ENCODE data around the gene CCDC81. TPM values are rescaled to one million over a fixed set of nuclear protein-coding genes. Genes with fewer than 3 reads are reported as not detected.

CCDC81 gene
- total and polyA plus RNA-seq, 12 donors: 0.14 to 0.81 (median 0.36) TPM

DNA sequence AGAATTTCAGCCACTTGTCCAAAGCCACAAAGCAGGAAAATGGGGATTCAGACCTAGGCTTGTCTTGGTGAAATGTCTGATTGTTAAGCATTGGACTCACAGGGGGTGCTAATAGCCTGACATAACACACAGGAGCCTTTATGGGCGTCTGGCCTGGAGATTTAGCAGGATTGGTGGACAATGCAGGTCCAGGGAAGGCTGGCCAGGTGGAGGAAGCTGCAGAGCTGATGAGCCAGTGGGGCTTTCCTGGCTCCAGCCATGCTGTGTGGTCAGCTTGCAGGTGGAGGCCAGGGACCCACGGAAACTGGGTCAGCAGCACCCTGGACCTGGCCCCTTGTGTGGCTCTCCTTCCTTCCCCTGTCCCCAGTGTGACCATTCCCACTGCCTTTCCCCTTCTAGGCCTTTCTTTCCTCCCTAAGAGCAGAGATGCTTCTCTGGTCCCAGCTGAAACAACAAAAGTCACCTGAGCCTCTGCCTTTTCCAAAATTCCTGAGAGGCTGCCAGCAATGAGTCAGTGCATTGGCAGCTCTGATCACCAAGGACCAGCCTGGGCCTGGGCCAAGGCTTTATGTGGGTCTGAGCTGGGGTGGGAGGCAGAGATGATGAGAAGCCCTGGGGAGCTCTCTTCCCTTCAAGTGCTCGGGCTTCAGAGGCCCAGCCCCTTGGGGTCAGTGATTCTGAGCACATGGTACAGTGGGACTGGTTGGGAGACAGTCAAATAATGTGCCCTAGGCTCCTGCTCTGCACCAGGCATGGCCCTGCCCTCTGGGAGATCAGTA, 85.2 kb downstream of the CCDC81 start:
- intact Hi-C loops (cut with DNase I): loop anchor here (5.0 to 10.0 kb wide), 11 partner anchors 57 to 457 kb away; partner anchors contain the start of genes ME3 (in 4 of the 10) and PRSS23 (in 3 of the 10)
- H3K9me3 ChIP-seq: no peaks in the 10 kb centered on the region
- WGBS, 2 donors: 52 to 58% methylated on average over 3 of the region's 3 CpGs
- peak; percentile 52 to 55 for DNase-seq
- H3K27ac ChIP-seq: peak overlapping the region in 9 of 10 donors; percentile 2 to 70 (median 41)
- H3K36me3 ChIP-seq: peaks cover 0 to 23% (median 0%) of the 10 kb centered on the region in 9 donors
- no peaks in the 10 kb centered on the region for H3K27me3 ChIP-seq
- no peak overlapping the region for H3K4me3 ChIP-seq
- peak; percentile 36 to 80 (median 67) for ATAC-seq
- TF ChIP-seq, protein P1, sequence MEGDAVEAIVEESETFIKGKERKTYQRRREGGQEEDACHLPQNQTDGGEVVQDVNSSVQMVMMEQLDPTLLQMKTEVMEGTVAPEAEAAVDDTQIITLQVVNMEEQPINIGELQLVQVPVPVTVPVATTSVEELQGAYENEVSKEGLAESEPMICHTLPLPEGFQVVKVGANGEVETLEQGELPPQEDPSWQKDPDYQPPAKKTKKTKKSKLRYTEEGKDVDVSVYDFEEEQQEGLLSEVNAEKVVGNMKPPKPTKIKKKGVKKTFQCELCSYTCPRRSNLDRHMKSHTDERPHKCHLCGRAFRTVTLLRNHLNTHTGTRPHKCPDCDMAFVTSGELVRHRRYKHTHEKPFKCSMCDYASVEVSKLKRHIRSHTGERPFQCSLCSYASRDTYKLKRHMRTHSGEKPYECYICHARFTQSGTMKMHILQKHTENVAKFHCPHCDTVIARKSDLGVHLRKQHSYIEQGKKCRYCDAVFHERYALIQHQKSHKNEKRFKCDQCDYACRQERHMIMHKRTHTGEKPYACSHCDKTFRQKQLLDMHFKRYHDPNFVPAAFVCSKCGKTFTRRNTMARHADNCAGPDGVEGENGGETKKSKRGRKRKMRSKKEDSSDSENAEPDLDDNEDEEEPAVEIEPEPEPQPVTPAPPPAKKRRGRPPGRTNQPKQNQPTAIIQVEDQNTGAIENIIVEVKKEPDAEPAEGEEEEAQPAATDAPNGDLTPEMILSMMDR (IDR thresholded peaks at IDR 0.05): no peak
- H3K4me1 ChIP-seq: peaks cover 13 to 59% (median 44%) of the 10 kb centered on the region in 9 donors

DNA sequence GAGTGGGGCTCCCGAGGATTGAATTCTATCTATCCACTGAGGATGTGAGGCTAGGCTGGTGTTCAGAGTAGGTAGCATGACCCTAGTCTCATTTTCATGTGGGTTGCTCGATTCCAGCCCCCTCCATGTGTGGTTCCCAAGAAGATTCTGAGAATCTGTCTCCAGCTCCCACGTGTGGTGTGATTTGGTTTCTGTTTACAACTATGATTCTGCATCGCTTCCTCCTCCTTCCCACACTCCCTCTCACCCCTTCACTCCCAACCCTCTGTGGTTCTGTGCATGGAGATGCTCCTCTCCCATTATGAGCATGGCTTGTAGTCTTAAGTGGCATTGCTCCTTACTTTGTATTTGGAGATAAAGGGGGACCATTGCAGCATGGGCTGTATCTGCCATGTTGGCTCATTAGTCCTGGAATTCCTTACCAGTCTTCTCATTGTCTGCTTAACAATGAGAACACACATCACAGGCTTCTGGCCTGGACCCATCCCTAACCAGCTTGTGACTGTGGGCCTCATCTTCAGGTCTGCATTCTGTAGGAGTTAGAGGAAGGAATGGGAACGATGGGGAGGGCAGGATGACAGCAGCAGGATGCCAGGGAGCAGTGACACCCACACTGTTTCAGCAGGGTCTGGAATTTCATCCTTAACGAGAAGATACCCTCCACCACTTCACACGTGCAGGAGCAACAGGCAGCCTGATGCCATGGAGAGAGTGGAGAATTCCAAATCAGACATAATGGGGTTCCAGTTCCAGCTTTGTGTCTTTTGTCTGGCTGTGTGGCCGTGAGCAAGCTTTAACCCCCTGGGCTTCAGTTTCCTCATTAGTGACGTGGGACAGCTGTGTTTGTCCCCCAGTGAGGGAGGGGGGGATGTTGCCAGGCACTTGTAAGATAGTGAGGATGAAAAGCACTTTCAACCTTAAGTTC, 86.0 kb downstream of the CCDC81 start:
- DNase-seq (no peak), ATAC-seq (peak in 1 of 8 donors; percentile 17)
- H3K4me1 ChIP-seq: peaks cover 13 to 61% (median 44%) of the 10 kb centered on the region in 9 donors
- peak overlapping the region in 8 of 10 donors; percentile 23 to 70 (median 44) for H3K27ac ChIP-seq
- TF ChIP-seq, protein P1 (IDR thresholded peaks at IDR 0.05): no peak
- no peaks in the 10 kb centered on the region for H3K27me3 ChIP-seq
- intact Hi-C loops (cut with DNase I): loop anchor here in 1 of 10 donors (5.0 kb wide), 1 partner anchor 347 kb away; no protein-coding TSS in a partner anchor
- WGBS, 2 donors: 60 to 73% methylated on average over 9 of the region's 9 CpGs
- no peaks in the 10 kb centered on the region for H3K9me3 ChIP-seq
- no peak overlapping the region for H3K4me3 ChIP-seq
- peaks cover 0 to 23% (median 0%) of the 10 kb centered on the region in 9 donors for H3K36me3 ChIP-seq

DNA sequence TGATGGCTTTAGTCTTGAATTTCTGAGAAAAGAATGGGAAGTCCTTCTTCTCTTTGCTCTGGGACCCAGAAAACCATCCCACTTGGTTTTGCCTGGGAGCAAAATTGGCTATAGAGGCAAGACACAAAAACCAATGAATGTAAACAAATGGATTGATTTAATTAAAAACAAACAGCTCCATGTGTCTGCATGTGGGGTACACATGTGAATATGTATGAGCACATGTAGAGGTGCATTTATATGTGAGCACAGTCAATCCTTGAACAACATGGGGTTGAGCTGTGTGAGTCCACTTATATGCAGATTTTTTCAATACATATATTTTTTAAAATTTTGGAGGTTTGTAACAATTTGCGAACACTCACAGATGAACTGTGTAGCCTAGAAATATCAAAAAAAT, 87.2 kb downstream of the CCDC81 start:
- WGBS, 2 donors: 99 to 100% methylated on average over 1 of the region's 1 CpG
- TF ChIP-seq, protein P1 (IDR thresholded peaks at IDR 0.05): no peak
- intact Hi-C loops (cut with DNase I): loop anchor here in 1 of 10 donors (5.0 kb wide), 1 partner anchor 345 kb away; no protein-coding TSS in a partner anchor
- Histone ChIP-seq H3K9me3 (no peaks in the 10 kb centered on the region), H3K4me3 (no peak overlapping the region), H3K36me3 (peaks cover 0 to 23% (median 0%) of the 10 kb centered on the region in 9 donors), H3K27me3 (no peaks in the 10 kb centered on the region), H3K27ac (no peak overlapping the region), H3K4me1 (peaks cover 9 to 50% (median 37%) of the 10 kb centered on the region in 9 donors)
- ATAC-seq (no peak), DNase-seq (no peak)

DNA sequence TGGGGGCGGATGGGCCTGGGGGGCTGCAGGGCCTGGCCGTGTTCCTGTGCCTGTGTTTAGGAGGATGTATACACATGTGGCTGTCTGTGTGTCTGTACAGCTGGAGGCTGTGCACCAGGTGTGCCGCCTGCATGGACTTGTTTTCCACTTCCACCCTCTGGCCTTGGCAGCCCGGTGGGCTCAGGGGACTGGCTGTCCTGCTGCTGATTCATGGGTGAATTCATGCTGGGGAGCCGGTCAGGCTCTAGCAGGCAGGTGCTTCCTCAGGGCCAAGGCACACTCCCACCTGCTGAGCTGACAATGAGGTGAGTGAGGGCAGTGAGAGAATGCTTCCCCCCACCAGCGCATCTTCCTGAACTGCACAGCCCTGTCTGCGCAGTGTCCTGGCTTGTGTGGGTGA, 88.4 kb downstream of the CCDC81 start:
- 78 to 90% methylated on average over 7 of the region's 7 CpGs for WGBS, 2 donors
- no peaks in the 10 kb centered on the region for H3K9me3 ChIP-seq
- H3K27ac ChIP-seq: no peak overlapping the region
- TF ChIP-seq, protein P1 (IDR thresholded peaks at IDR 0.05): no peak
- H3K27me3 ChIP-seq: no peaks in the 10 kb centered on the region
- H3K36me3 ChIP-seq: peaks cover 0 to 23% (median 0%) of the 10 kb centered on the region in 9 donors
- intact Hi-C loops (cut with DNase I): loop anchor here in 1 of 10 donors (5.0 kb wide), 1 partner anchor 344 kb away; no protein-coding TSS in a partner anchor
- H3K4me1 ChIP-seq: peaks cover 8 to 38% (median 27%) of the 10 kb centered on the region in 9 donors
- DNase-seq: no peak
- no peak overlapping the region for H3K4me3 ChIP-seq
- no peak for ATAC-seq
